IPS-NIHi11 (cell line): ENCODE results near the gene RNU5D-1.

Experiments used
- DNase-seq: peaks from one replicate; pipeline ENCODE4 v3.0.0; 2012; ENCODE audit warnings: mixed read lengths, low spot score

Gene RNU5D-1

GRCh38 chr1:44733365-44733764 lies 2.4 kb upstream of the RNU5D-1 start:
- DNase-seq = no peak

DNA sequence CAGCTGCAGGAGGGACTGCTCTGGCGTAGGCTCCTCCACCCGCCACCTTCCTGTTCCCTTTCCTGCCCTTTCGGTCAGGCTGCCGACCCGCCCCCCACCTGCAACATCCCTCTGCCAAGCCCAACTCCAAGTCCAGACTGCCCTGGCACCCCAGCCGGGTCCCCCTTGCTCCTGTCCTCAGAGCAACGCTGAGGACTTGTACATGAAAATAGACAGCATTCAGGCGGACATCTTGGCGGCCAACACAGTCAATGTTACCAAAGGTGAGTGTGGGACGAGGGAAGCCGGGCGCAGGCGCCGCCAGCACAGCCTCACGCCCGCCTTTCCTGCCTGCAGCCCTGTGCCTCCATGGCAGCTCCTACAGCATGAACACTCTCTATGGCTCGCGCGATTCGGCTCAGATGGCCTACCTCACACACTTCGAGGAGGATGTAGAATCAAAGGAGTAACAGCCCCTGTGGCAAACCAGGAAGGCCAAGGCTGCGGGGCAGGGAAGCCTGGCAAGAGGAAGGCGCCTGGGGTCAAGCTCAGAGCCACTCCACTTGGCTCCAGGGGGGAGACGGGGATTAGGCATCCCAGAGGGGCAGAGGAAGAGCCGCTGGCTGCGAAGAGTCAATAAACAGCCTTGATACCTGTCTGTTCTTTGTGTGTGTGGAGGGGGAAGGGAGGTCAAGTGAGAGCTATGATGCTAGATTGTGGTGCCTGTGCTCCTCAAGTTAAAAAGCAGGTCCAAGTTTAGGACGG lies 5.8 kb downstream of the RNU5D-1 start:
- peak; percentile 14 for DNase-seq

DNA sequence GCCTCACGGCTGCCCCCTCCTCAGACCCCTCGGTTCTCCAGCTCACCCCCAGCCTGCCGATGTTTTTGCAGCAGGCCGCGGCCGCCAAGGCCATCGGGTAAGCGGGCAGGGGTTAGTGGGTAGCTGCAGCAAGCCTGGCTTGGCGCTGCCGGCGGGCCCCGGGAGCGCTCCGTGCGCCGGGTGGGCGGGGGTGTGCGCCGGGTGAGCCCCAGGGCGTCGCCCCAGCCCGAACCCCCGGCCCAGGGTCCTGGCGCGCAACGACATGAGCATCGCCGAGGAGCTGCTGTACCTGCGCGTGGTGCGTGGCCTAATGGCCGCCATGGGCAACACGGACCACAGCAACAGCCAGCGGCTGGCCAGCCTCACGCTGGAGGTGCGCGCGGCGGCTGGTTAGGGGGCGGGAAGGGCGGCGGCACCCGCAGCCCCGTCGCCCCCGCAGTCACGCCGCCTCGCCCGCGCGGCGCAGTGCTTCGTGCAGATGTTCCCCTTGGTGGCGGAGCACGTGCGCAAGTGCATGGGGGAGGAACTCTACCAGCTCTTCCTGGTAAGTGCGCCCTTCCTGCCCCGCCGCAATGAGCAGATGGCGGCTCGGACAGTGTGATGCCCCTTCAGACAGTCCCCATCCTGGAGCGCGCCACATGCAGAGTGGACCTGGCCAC lies 6.5 kb downstream of the RNU5D-1 start:
- no peak for DNase-seq

GRCh38 chr1:44723496-44724295 lies 7.3 kb downstream of the RNU5D-1 start:
- no peak for DNase-seq

GRCh38 chr1:44723064-44723463 lies 7.9 kb downstream of the RNU5D-1 start:
- DNase-seq = no peak

DNA sequence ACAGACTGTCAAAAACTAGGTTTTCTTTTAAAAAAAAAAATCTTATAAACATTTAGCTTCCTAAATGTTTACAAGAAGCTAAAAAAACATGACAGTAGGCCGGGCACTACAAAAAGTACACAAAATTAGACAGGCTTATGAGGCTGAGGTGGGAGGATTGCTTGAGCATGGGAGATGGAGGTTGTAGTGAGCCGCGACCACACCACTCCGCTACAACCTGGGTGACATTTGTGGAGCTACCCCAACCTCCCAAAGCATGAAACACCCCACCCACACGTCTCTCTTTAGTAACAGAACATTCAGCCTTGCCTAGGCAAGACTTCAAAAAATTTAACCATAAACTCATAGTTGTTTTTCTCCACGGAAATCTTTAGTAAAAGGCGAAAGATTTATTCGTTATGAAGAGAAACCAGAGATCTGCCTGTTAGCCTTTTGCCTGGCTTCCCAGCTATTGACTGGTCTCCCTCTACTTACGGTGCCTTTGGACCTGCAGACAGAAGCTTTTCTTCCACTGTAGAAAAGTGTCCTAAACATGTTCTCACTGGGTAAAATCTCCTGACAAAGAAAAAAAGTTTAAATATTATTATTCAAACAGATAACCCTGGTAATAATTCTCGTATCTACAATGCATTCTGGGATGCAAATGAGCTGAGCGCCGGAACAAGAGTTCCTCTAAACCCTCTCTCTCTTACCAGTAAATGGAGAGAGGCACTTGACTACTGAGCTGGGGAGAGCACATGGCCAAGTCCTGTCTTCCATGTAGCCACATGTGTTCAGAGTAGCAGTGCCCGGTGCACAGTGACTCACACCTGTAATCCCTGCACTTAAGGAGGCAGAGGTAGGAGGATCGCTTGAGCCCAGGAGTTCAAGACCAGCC lies 9.2 kb downstream of the RNU5D-1 start:
- DNase-seq = peak; percentile 62

DNA sequence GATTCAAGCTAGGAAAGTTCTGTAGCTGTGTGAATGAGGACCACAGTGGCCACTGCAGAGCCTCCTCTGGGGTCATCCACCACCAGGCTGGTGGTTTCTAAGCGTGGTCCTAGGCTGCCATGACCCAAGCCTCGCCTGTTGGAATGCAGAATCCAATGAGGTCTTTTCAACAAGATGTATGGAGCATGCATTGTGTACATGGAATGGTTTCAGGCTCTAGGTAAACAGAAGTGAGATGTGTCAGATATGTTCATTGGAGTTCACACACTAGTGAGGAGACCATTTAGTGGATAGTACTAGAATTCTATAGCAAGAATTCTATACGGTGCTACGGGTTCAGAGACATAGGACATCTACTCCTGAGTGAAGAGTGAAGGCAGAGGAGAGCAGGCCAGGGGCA lies 10.7 kb downstream of the RNU5D-1 start:
- no peak for DNase-seq

GRCh38 chr1:44719318-44719717 lies 11.7 kb downstream of the RNU5D-1 start:
- DNase-seq = no peak

DNA sequence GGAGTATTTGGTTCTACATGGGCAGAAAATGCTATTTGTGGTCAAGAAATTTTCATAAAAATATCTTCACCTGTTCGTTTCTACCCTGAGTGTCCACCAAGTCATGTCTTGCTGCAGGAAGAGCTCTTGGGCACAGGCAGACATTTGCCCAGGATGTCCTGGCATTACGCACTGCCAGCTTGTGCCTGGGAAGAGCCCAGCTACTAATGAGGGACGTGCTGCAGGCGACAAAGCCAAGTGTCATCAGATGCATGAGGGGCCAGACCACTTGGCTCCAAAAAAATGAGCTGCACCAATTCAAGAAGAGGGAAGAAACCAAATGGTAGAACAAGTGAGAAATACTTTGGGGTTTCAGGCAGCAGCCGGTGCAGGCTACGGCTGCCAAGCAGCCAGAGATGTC lies 12.9 kb downstream of the RNU5D-1 start:
- no peak for DNase-seq

DNA sequence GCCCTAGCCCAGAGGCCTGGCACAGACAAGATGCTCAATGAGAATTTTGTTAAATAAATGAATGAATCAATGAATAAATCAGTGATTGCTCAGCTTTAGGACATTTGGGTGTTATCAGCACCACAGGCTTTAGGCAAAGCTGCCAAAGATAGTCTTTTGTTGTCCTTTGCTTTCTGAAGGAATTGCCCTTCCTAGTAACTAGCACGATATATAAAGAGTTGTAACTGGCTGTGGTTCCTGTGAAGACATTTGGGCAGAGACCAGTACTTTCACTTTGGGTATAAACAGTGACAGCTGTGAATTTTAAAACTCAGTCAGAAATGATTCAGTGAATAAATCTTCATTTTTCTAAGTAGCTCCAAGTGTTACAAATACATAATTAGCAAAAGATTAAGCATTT lies 13.3 kb downstream of the RNU5D-1 start:
- DNase-seq = no peak

- no peak for DNase-seq
Observed at GRCh38 chr1:44717156-44717555, 13.8 kb downstream of the RNU5D-1 start.

- DNase-seq = peak; percentile 84
Observed at GRCh38 chr1:44714944-44715571, 15.9 kb downstream of the RNU5D-1 start.

- DNase-seq = no peak
Observed at GRCh38 chr1:44714532-44714931, 16.4 kb downstream of the RNU5D-1 start.

GRCh38 chr1:44713321-44713781 lies 17.6 kb downstream of the RNU5D-1 start:
- DNase-seq = no peak

DNA sequence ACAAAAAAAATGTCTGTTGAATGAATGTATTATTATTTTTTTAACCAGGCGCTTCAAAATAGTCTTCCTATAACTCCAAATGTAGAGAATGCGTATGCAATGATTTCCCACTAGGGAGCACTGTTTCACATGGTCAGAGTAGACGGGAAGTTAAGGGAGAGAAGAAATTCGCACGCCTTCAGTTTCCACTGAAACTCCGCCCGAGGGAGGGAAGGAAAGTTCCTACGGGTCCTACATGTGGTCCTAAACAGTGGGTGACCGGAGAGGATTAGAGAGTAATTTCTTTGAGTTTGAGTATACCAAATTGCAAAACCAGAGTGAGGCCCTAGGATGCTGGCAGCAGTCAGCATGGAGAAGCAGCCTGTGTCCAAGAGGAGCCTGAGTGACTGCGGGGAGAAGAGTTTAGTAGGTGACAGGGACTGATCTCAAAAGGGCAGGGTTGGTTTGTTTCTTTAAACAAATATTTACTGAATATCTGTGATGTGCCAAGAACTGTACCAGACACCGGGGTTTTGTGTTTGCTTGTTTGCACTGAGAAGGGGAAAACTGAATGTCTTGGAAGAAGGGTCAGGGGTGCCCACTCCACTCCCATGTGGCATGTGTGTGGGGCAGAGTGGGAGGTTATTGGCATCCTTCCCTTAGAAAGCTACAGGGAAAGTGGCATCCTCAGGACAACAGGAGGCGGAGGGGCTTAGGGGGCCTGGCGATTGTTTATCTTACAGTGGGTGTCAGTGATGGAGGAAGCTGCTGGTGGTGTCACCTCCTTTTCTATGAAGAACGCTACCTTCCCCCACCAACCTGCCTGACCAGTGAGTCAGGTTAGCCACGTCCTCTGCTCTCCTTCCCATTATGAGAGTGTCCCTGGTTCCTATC lies 22.8 kb downstream of the RNU5D-1 start:
- peak; percentile 51 for DNase-seq

DNA sequence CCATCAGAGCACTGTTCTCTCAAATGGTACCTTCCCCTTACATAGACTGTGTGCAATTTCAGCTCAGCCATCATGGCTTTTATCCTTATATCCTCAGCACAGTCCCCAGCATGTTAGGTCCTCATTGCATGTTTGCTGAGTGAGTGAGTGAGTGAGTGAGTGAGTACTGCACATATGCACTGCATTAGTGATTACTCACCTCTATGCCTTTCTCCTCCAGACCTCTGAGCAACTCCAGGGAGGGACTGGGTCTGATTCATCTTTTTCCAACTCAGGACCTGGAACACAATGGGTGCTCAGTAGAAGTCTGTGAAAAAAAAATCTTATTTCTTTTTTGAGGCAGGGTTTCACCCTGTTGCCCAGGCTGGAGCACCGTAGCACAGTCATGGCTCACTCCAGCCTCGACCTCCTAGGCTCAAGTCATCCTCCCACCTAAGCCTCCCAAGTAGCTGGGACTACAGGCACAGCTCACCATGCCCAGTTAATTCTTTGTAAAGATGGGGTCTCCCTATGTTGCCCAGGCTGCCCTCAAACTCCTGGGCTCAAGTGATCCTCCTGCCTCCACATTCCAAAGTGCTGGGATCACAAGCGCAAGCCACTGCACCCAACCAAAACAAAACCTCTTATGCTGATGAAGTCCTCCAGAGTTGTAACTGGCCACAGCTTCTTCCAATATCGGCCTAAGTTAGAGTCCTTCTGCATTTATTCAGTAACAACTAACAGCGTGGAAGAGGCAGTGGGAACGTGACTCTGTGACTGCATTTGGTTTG lies 23.7 kb downstream of the RNU5D-1 start:
- no peak for DNase-seq

- no peak for DNase-seq
Observed at GRCh38 chr1:44705938-44706337, 25.0 kb downstream of the RNU5D-1 start.

- no peak for DNase-seq
Observed at GRCh38 chr1:44705470-44705869, 25.5 kb downstream of the RNU5D-1 start.

DNA sequence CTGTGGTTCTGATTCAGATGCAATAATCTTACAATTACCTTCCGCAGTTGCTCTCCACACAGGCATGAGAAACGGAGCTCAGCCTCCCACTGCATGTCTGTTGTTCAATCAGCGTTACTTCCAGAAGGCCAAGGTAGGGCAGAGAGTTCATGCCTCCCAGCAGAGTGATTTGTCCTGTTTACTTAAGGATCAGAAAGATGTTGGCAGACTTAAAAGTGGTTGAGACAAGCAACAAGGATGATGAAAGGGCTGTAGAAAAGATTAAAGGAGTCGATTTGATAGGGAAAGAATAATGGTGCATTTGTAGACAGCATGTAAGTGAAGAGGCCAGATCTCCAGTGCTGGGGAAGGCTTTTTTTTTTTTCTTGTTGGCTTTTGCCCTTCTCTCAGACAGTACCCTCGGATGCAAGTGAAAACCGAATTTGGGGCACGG lies 29.8 kb downstream of the RNU5D-1 start:
- no peak for DNase-seq

- no peak for DNase-seq
Observed at GRCh38 chr1:44700573-44700972, 30.4 kb downstream of the RNU5D-1 start.
